TTC549 (cell line): Measurements from ENCODE around the gene MAPT.

Experiments used
- FAIRE-seq: peaks from 2 replicates; lab custom pipeline; 2012; peaks lifted over from hg19 to GRCh38; lab: Jason Lieb, UNC

Gene MAPT

DNA sequence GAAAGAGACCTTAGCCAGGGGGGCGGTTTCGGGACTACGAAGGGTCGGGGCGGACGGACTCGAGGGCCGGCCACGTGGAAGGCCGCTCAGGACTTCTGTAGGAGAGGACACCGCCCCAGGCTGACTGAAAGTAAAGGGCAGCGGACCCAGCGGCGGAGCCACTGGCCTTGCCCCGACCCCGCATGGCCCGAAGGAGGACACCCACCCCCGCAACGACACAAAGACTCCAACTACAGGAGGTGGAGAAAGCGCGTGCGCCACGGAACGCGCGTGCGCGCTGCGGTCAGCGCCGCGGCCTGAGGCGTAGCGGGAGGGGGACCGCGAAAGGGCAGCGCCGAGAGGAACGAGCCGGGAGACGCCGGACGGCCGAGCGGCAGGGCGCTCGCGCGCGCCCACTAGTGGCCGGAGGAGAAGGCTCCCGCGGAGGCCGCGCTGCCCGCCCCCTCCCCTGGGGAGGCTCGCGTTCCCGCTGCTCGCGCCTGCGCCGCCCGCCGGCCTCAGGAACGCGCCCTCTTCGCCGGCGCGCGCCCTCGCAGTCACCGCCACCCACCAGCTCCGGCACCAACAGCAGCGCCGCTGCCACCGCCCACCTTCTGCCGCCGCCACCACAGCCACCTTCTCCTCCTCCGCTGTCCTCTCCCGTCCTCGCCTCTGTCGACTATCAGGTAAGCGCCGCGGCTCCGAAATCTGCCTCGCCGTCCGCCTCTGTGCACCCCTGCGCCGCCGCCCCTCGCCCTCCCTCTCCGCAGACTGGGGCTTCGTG lies at the start of gene MAPT:
Gene MAPT (plus strand): TSS at position 533 of the 763 bp plus-strand sequence. CDS start 67,784 bp downstream, outside the sequence.
- no peak for FAIRE-seq

- FAIRE-seq, result no peak
These were observed 49.5 kb upstream of the MAPT start, which contains the start of gene SPPL2C for GRCh38 chr17:45844695-45845375. TSS of gene SPPL2C (plus strand) at chr17:45844881. CDS start at chr17:45844907, 26 bp downstream.

DNA sequence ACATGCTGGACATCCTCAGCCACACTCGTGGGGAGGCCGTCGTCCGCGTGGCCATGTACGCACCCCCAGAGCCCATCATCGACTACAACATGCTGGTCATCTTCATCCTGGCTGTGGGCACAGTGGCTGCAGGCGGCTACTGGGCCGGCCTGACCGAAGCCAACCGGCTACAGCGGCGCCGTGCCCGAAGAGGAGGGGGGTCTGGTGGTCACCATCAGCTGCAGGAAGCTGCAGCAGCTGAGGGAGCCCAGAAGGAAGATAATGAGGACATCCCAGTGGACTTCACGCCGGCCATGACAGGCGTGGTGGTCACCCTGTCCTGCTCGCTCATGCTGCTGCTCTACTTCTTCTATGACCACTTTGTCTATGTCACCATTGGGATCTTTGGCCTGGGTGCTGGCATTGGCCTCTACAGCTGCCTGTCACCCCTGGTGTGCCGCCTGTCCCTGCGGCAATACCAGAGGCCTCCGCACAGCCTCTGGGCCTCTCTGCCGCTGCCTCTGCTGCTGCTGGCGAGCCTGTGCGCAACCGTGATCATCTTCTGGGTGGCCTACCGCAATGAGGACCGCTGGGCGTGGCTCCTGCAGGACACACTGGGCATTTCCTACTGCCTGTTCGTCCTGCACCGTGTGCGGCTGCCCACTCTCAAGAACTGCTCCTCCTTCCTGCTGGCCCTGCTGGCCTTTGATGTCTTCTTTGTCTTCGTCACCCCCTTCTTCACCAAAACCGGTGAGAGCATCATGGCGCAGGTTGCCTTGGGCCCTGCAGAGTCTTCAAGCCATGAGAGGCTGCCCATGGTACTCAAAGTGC lies 48.8 kb upstream of the MAPT start:
- no peak for FAIRE-seq

DNA sequence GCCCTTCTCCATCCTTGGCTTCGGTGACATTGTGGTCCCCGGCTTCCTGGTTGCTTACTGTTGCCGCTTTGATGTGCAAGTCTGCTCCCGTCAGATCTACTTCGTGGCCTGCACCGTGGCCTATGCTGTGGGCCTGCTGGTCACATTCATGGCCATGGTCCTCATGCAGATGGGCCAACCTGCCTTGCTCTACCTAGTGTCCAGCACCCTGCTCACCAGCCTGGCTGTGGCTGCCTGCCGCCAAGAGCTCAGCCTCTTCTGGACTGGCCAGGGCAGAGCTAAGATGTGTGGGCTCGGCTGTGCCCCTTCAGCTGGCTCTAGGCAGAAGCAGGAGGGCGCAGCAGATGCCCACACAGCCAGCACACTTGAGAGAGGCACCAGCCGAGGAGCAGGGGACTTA lies 48.1 kb upstream of the MAPT start:
- FAIRE-seq, result no peak

GRCh38 chr17:45846646-45847045 lies 47.7 kb upstream of the MAPT start:
- FAIRE-seq, result no peak

DNA sequence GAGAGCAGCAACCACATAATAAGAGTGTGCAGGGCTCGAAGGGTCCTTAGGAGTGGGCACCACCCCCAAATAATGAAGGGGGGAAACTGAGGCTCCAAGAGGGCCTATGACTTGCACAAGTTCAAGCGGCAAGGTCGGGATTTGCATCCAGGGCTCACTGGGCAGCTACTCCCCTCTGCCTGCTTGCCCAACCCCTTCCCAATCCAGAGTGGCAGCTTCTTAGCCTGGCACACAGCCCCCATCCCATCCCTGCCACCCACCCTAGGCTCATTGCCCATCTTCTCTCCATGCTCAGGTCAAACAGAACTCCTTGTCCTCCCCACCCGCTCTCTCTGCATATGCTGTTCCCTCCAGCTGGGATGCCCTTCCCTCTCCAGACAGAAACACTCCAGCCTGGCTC lies 47.3 kb upstream of the MAPT start:
- no peak for FAIRE-seq

- FAIRE-seq, result no peak
These were observed 46.6 kb upstream of the MAPT start for GRCh38 chr17:45847747-45848146.

- FAIRE-seq, result no peak
These were observed 45.9 kb upstream of the MAPT start for GRCh38 chr17:45848405-45848804.

- no peak for FAIRE-seq
These were observed 45.4 kb upstream of the MAPT start for GRCh38 chr17:45848868-45849535.

DNA sequence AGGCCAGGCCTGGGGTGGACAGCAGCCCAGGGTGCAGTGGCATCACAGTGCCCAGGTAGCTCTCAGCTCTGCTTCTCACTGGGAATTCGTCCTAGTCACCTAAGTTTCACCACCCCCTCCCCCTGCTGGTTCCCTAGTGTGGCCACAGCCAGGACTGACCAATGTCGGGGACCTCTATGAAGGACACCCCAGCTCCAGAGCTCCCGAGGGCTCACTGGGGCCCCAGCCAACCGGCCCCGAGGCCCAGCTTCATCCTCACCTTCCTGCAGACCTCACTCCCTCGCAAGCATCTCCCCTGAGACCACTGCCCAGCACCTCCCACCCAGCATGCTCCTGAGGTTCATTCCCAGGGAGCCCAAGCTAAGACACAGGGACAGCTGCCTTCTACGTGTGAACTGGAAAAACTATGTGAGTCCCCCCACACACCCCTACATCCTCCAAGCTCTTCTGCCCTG lies 44.8 kb upstream of the MAPT start:
- no peak for FAIRE-seq

GRCh38 chr17:45850011-45850410 lies 44.3 kb upstream of the MAPT start:
- no peak for FAIRE-seq

GRCh38 chr17:45850468-45850867 lies 43.9 kb upstream of the MAPT start:
- FAIRE-seq, result no peak

GRCh38 chr17:45851022-45851421 lies 43.3 kb upstream of the MAPT start:
- no peak for FAIRE-seq

DNA sequence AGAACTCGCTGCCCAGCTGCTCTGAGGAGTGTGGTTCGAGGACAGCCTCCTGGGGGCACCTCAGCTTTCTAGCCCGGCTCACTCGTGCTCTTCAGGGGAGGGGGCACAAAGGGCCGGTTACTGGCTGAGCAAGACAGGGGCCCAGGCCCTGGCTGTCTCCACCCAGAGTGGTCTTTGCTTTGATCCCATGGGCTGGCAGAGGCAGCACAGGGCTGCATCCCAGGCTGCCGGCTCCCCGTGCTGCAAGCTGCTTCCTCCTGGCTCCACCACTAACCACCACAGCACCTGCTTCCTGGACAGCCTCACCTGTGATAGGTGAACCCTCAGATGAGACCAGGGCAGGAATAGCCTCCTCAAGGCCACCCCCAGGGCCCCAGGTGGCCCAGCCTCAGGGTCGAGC lies 42.9 kb upstream of the MAPT start:
- no peak for FAIRE-seq

DNA sequence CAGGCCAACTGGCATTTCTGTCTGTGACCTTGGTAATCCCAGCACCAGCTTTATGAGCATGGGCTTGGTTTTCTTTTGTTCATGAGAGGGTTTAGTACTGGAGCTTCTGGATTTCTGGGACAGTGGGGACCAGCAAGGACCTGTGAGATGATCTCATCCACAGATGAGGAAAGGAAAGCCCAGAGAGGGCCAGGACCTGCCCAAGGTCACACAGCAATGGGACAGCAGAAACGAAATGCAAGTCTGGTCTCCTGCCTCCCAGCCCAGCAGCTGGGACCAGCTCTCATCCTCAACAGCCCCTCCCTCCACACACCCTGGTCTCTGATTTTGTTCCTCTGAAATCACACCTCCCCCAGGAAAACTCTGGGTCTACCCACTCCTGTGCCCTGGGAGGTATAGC lies 42.5 kb upstream of the MAPT start:
- no peak for FAIRE-seq

DNA sequence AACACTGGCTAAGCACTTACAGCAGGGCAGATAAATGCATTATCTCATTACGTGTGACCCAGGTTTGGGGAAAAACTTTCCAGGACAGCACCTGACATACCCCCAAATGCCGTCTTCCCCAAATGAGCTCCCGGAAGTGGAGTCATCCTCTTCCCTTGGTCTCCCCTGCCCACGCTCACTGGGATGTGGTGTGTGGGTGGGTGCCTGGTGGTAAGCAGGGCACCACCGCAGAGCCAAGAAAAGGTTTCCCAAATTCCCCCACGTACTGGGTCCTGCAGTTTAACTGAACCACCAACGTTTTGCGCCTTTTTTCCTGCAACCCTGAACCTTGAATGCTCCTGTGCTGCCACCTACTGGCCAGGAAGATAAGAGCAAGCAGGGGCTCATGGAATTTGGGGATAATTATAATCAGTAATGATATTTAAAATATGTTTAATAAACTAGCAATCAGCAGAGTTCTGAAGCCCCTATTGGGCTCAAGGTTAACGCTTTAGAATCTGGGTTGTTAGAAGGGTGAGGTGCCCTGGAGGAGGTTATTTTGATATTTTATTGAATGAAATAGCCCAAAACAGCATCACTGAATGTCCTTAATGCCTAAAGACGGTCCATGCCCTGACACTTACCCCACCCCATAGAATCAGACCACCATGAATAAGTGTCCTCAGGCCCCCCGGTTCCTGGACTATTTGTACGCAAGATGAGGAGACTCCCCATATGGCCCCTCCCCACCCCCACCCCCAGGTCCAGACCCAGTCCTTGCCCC lies 41.6 kb upstream of the MAPT start:
- FAIRE-seq, result no peak

GRCh38 chr17:45854209-45854608 lies 40.1 kb upstream of the MAPT start:
- no peak for FAIRE-seq

- FAIRE-seq, result no peak
These were observed 38.5 kb upstream of the MAPT start for GRCh38 chr17:45855691-45856336.

DNA sequence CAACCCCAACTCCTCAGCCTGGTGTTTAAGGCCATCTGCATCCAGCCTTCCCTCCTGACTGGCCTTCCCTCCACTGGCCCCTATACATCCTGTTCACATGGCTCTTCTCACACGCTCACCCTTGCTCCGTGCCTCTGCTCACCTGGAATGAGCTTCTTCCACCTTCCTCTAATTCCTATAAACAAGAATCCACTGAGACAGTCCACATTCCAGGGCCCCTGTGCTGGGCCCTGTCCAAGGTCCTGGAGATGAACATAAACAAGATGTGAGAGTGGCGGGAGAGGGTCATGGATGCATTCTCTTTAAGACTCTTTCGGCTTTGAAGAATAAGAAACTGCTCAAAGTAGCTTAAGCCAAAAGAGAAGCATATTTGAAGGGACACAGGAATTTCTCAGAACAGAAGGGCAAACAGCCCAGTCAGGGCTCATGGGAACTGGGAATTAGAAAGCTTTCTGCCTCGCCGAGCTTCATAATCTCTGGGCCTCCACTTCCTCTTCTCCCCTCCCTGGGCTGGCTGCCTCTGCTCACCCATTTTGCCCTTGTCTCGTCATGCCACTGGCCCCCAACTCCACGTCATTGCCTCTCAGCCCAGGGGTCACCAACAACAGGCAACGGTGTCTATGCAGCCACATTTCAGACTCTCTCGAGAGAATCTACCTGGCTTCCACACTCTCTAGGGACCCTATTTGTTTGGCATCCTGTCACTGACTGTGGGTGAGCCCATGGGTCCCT lies 36.2 kb upstream of the MAPT start:
- FAIRE-seq, result no peak

DNA sequence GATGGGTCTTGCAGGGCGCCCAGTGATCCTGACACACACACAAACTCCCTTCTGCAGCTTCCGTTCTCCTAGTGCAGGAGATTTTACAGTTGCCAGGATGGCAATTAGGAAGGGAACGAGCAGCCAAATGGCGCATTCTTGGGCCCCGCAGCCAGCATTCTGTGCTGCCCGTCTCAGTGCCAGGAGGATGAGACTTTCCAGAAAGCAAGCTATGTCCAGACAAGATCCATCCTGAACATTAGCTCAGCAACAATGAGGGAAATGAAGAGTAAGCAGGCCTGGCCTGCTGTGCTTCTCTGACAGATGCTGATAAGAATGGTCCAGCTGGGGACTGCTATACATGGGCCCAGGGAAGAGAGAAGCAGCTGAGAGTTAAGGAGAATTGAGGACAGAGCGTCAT lies 33.2 kb upstream of the MAPT start:
- no peak for FAIRE-seq
